Common myeloid progenitor, CD34-positive (primary cell): ENCODE results near the gene KCNC1.

Source experiments
- CTCF ChIA-PET: fragments of 350-600 bp; sonication (Branson Sonifier 250); formaldehyde crosslinking; loops from one replicate; lab custom pipeline; 2021; ENCODE audit warnings: antibody characterized with exemption; lab: Charles Lee
- POLR2A ChIA-PET: fragments of 350-600 bp; sonication (Branson Sonifier 250); formaldehyde crosslinking; loops from one replicate; lab custom pipeline; 2021; ENCODE audit warnings: antibody characterized with exemption; lab: Charles Lee
- DNase-seq, 3 donors: peaks; one replicate each; pipeline versions ENCODE4 v3.0.0 to v3.0.0-alpha.2; 2013
- H3K27ac ChIP-seq, 2 experiments: 1 replicate in 1 of 2; 2 replicates in 1 of 2; pipeline ENCODE4 v1.7.0; 2013; ENCODE audit warnings: inconsistent platforms in 2 of 2, low read length in 2 of 2, mild to moderate bottlenecking in 2 of 2, low read depth in 1 of 2, moderate library complexity in 1 of 2; ENCODE audit not compliant: severe bottlenecking in 2 of 2, insufficient read depth in 1 of 2, poor library complexity in 1 of 2
- H3K27me3 ChIP-seq, 5 experiments: replicated peaks in 2 of 5; 1 replicate in 3 of 5; 2 replicates in 2 of 5; pipeline versions ENCODE4 v1.6.1 to v1.7.0; 2013; ENCODE audit warnings: low read length in 4 of 5, mild to moderate bottlenecking in 2 of 5, moderate library complexity in 2 of 5, inconsistent platforms in 1 of 5; ENCODE audit not compliant: insufficient read depth in 5 of 5, control insufficient read depth in 4 of 5
- H3K36me3 ChIP-seq, 4 experiments: 1 replicate in 2 of 4; 2 replicates in 2 of 4; pipeline versions ENCODE4 v1.6.1 to v1.7.0; 2013; ENCODE audit warnings: low read length in 3 of 4, control low read depth in 1 of 4, mild to moderate bottlenecking in 1 of 4; ENCODE audit not compliant: control insufficient read depth in 4 of 4, insufficient read depth in 4 of 4
- H3K4me1 ChIP-seq, 4 experiments: 1 replicate in 3 of 4; 2 replicates in 1 of 4; pipeline versions ENCODE4 v1.6.1 to v1.7.1; 2013; ENCODE audit warnings: low read length in 3 of 4, mild to moderate bottlenecking in 3 of 4, control low read depth in 1 of 4, inconsistent platforms in 1 of 4, moderate library complexity in 1 of 4; ENCODE audit not compliant: control insufficient read depth in 4 of 4, insufficient read depth in 4 of 4; ENCODE audit errors: control extremely low read depth in 1 of 4
- H3K4me3 ChIP-seq, 7 experiments: 1 replicate in 4 of 7; 2 replicates in 3 of 7; pipeline versions ENCODE4 v1.5.1 to v1.7.0; 2013; ENCODE audit warnings: mild to moderate bottlenecking in 7 of 7, low read length in 6 of 7, moderate library complexity in 6 of 7, inconsistent platforms in 2 of 7, low read depth in 2 of 7, control low read depth in 1 of 7; ENCODE audit not compliant: insufficient read depth in 4 of 7, control insufficient read depth in 1 of 7; ENCODE audit errors: extremely low read depth in 1 of 7
- H3K9me3 ChIP-seq, 5 experiments: 1 replicate in 4 of 5; 2 replicates in 1 of 5; pipeline versions ENCODE4 v1.6.1 to v1.7.1; 2013; ENCODE audit warnings: low read length in 4 of 5, mild to moderate bottlenecking in 2 of 5, inconsistent platforms in 1 of 5, low read depth in 1 of 5, moderate library complexity in 1 of 5; ENCODE audit not compliant: control insufficient read depth in 4 of 5, insufficient read depth in 2 of 5; ENCODE audit errors: control extremely low read depth in 1 of 5
- WGBS: methylation state at CpG from one replicate; pipeline ENCODE4 v1.1.5; 2013; ENCODE audit not compliant: insufficient coverage; 5-methylcytosine and 5-hydroxymethylcytosine counted together

Gene KCNC1

DNA sequence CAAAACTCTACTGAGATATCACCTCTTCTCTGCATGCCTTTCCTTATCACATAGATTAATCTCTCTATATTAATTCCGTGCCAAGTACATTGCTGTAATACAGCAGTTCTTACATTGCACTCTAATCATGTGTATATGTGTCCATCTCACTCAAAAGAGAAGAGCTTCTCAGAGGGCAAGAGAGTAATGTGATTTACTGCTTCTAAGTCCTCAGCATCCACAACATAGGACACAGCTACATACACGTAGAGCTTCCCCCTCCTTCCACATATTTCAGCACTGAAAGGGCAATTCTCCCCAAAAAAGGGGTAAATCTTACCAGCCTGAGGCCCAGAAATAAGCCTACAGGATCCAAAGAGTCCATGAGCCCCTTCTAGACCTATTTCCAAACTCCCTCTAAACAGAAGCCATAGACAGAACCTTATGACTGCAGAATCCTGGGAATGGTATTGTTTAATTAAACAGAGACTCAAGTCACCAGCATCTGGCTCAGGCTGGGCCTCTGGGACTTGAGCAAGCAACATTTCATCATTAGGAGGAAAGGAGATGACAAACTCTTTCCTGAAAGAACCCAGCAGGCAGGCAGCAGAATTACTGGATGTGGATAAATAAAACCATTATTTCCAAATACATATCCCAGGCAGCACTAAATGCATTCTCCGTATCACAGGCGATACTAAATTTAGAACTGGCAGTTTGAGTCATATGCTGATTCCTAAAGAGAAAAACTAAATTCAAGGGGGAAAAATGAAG, 87.2 kb downstream of the KCNC1 start:
- H3K27ac ChIP-seq = no peak overlapping the region
- H3K4me1 ChIP-seq = no peaks in the 10 kb centered on the region
- no peak overlapping the region for H3K4me3 ChIP-seq
- ChIA-PET CTCF (no interaction called here), POLR2A (no interaction called here)
- H3K9me3 ChIP-seq = no peaks in the 10 kb centered on the region
- H3K27me3 ChIP-seq = no peaks in the 10 kb centered on the region
- no peak for DNase-seq
- no peaks in the 10 kb centered on the region for H3K36me3 ChIP-seq
- WGBS = 83% methylated on average over 1 of the region's 4 CpGs

- CTCF ChIA-PET = no interaction called here
- no peaks in the 10 kb centered on the region for H3K27me3 ChIP-seq
- no peaks in the 10 kb centered on the region for H3K9me3 ChIP-seq
- no peak overlapping the region for H3K27ac ChIP-seq
- WGBS = 80% methylated on average over 2 of the region's 5 CpGs
- H3K4me3 ChIP-seq = no peak overlapping the region
- POLR2A ChIA-PET = no interaction called here
- DNase-seq = no peak
- no peaks in the 10 kb centered on the region for H3K36me3 ChIP-seq
- no peaks in the 10 kb centered on the region for H3K4me1 ChIP-seq
These were observed 87.8 kb downstream of the KCNC1 start for GRCh38 chr11:17822401-17822781.

DNA sequence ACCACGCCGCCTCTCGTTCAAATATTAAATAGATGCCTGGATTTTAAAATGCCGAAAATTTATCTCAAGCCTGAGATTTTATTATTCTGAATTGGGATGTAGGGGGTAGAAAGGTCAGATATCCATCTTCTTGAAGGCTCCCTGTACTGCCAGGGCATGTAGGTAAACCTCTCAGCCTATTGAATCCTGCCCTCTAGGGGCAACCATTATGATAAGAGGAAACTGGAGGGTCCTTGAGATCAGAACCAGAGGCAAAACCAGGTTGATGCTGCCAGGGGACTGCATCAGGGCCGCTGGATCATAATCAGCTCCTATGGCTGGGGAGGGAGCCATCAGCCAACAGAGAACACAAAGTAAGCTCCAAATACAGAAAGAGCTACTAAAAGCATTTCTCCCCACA, 92.4 kb downstream of the KCNC1 start:
- Histone ChIP-seq H3K4me3 (no peak overlapping the region), H3K27ac (no peak overlapping the region), H3K27me3 (no peaks in the 10 kb centered on the region), H3K4me1 (no peaks in the 10 kb centered on the region), H3K9me3 (no peaks in the 10 kb centered on the region), H3K36me3 (no peaks in the 10 kb centered on the region)
- no CpG with 5 or more reads among the region's 5 CpGs for WGBS
- POLR2A ChIA-PET = no interaction called here
- no peak for DNase-seq
- CTCF ChIA-PET = interaction anchor here (1.0 kb wide), 1 partner anchor 9 kb away, joined by 3 read pairs; no protein-coding TSS in a partner anchor

DNA sequence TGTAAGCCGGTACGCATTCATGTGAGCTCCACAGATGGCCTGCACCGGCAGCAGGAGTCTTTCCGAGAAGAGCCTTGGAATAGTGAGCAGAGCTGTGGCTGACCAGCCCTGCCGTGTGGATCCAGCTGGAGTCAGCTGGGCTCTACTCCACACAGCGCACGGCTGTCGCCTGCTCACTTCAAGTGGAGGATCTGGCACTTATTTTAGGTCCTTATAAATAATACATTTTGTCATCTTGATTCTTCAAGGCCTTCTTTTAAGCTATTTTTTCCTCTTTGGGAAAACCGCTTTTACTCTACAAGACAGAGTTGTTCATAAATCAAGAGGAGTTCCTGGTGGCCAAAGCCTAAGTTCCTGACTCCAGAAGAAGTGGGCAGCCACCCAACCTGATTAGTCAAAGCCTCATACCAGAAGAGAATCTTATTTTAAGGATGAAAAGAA, 93.8 kb downstream of the KCNC1 start:
- ChIA-PET CTCF (interaction anchor here (1.0 to 1.2 kb wide), 2 partner anchors 11 to 13 kb away, joined by 3 read pairs; no protein-coding TSS in a partner anchor), POLR2A (interaction anchor here (0.6 kb wide), 1 partner anchor 33 kb away, joined by 3 read pairs; no protein-coding TSS in a partner anchor)
- H3K4me3 ChIP-seq = no peak overlapping the region
- no peak for DNase-seq
- no peaks in the 10 kb centered on the region for H3K4me1 ChIP-seq
- no peak overlapping the region for H3K27ac ChIP-seq
- no peaks in the 10 kb centered on the region for H3K9me3 ChIP-seq
- H3K27me3 ChIP-seq = no peaks in the 10 kb centered on the region
- 97% methylated on average over 8 of the region's 9 CpGs for WGBS
- H3K36me3 ChIP-seq = no peaks in the 10 kb centered on the region

GRCh38 chr11:17831228-17831627, 96.6 kb downstream of the KCNC1 start:
- H3K36me3 ChIP-seq = no peaks in the 10 kb centered on the region
- H3K9me3 ChIP-seq = no peaks in the 10 kb centered on the region
- ChIA-PET CTCF (no interaction called here), POLR2A (no interaction called here)
- H3K4me3 ChIP-seq = no peak overlapping the region
- H3K4me1 ChIP-seq = no peaks in the 10 kb centered on the region
- H3K27ac ChIP-seq = no peak overlapping the region
- no peaks in the 10 kb centered on the region for H3K27me3 ChIP-seq
- no peak for DNase-seq
- 100% methylated on average over 1 of the region's 1 CpG for WGBS

GRCh38 chr11:17831883-17832282, 97.3 kb downstream of the KCNC1 start:
- POLR2A ChIA-PET = no interaction called here
- H3K36me3 ChIP-seq = no peaks in the 10 kb centered on the region
- H3K9me3 ChIP-seq = no peaks in the 10 kb centered on the region
- no peaks in the 10 kb centered on the region for H3K27me3 ChIP-seq
- WGBS = 93% methylated on average over 3 of the region's 3 CpGs
- no peak overlapping the region for H3K4me3 ChIP-seq
- CTCF ChIA-PET = no interaction called here
- no peaks in the 10 kb centered on the region for H3K4me1 ChIP-seq
- no peak for DNase-seq
- no peak overlapping the region for H3K27ac ChIP-seq
